HG02571 (cell line): Measurements from ENCODE around the gene PHF5A.
"Not testable (repeated sequence)": the region's sequence is repeated elsewhere in the genome, so short reads cannot be mapped to it uniquely, and the experiment has no call there.

Experiments used
- ATAC-seq: cut with Tn5 transposase; IDR thresholded peaks from one replicate; pipeline ENCODE4 v1.9.1; 2021; ENCODE audit warnings: mild to moderate bottlenecking, moderate library complexity; ENCODE audit not compliant: unreplicated experiment

PHF5A gene

GRCh38 chr22:41448189-41448808, 20.2 kb downstream of the PHF5A start:
- ATAC-seq: peak; percentile 37

DNA sequence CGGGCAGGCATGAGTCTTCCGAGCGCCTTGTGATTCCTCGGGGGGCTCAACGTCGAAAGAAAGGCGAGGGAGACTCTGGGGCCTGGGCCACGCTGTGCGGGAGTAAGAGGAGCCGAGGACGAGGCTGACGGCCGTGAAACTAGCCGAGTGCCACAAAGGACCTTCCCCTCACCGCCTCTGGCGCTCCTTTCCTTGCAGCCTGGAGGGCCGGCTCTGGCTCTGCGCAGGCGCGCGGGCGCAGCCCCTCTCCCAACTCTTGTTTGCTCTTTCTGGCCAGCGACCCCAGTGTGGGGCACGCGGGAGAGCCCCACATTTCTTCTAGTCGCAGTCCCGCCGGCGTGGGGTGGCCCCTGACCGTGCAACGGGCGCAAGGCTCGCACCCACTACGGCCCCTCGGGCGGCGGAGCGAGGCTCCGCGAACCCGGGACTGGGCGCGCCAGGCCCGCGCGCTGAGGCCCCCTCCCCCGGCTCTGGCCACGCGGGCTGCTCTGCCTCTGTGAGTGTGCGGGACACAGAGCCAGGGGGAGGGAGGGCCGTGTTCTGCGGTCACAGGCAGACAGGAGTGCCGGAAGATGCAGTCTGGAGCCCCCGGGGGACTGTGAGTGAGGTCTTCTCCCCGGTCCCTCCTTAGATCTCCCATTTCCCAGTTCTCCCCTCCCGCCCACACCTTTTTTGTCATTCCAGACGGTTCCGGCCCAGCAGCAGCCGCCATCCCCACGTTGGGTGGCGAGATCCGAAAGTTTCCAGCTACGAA, 20.9 kb downstream of the PHF5A start:
- ATAC-seq: no peak

DNA sequence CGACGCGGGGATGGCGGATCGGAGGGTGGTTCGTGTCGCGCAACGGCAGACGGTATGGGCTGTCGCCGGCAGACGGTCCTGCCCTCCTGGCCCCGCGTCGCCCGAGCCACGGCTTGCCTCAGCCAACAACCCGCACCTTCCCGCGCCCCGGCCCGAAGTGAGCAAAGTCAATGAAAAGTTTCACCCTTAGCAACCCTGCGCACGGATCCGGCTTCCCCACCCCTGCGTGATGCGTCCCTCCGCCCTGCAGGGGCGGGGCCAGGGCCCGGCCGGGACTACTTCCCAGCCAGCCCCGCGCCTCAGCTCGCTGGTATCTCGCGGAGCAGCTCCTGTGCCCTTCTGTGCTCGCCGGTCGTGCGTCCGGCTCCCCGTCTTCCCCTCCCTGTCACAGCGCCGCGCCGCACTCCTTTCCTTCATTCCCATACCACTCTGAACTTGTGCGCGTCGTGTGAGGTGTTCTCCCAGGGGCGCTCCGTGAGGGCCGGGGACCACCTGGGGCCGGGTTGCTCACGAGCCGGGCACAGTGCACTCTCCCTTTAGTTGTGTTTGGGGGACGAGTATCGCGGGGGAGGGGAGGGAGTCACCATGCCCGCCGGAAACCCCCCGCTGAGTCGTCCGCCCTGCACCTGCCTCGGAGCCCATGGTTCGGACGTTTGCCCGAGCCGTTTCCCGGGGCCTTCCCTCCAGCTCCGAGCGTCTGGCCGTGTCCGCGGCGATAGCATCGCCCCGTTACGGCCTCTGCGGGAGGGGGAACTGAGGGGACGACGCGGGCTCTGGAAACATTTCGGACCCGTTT, 21.7 kb downstream of the PHF5A start, which contains the start of gene TOB2:
TSS of gene TOB2 (minus strand) at position 163 of the 796 bp plus-strand sequence. CDS start 9,456 bp downstream, outside the sequence.
- ATAC-seq: peak; percentile 36

DNA sequence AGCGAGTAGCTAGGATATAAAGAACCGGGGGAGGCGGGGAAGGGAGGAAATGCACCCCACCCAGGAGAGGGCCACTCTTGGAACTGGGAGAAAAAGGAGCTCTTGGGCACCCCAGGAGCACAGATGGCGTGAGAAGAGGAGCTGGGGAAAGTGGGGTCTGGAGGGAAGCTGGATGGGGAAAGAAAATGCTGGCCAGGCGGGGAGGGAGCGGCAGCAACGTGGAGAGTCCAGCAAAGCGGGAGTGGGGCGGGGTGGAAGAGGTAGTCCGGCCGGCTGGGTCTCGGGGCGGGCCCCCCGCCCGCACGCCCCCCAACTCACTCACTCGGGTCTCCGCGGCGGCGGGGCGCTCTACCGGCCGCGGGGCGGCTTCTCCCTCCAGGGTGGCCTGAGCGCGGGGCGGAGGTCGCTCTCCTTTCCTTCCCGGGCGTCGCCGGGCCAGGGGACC, 22.4 kb downstream of the PHF5A start:
- no peak for ATAC-seq

GRCh38 chr22:41445129-41446056, 23.1 kb downstream of the PHF5A start:
- no peak for ATAC-seq

GRCh38 chr22:41444360-41445128, 23.9 kb downstream of the PHF5A start:
- ATAC-seq: peak; percentile 56

DNA sequence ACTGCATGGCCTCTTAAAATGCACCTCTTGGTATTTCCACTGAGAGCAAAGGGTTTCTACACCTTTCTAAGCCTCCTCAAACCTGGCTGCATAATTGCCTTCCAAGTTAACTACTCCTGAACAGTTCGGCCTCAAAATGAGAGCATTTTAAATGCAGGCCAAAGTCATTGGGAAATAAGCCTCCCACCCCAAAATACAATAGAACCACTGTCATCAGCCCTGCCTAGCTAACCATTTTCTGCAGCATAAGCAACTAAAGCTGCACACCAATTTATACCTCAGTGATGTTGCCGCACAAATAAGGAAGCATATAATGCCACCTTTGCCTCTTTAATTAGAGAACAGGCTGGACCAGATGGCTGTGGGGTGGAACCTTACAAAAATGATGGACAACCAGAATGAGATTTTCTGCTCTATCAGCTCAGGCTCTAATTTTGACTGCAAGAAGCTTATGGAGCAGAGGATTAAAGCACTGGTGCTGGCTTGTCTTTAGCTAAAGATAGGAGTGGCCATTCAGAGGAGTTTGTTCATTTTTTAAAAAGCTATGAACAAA, 26.2 kb downstream of the PHF5A start:
- no peak for ATAC-seq

- not testable (repeated sequence) for ATAC-seq
Observed at GRCh38 chr22:41440511-41440910, 28.0 kb downstream of the PHF5A start.

- no peak for ATAC-seq
Observed at GRCh38 chr22:41437198-41437597, 31.3 kb downstream of the PHF5A start.

GRCh38 chr22:41436322-41437113, 32.0 kb downstream of the PHF5A start:
- ATAC-seq: no peak

GRCh38 chr22:41435560-41435959, 32.9 kb downstream of the PHF5A start:
- no peak for ATAC-seq

GRCh38 chr22:41434361-41435003, 34.0 kb downstream of the PHF5A start:
- not testable (repeated sequence) for ATAC-seq

DNA sequence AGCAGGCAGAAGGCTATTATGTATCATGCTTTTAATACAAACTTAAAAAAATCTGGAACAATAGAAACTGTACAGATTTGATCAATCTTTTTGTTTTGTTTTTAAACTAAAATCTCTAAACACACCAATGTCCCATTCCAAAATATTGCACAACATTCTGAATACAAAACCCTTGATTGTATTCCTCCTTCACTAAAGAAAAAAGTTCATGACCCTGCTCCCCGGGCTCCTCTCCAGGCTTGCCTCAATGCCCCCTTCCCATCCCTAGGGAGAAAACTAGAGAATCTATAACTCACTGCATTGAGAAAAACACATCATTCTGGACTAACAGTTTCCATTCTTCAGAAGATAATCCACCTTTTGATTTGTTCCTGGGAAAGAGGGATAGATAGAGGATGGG, 35.0 kb downstream of the PHF5A start:
- not testable (repeated sequence) for ATAC-seq

DNA sequence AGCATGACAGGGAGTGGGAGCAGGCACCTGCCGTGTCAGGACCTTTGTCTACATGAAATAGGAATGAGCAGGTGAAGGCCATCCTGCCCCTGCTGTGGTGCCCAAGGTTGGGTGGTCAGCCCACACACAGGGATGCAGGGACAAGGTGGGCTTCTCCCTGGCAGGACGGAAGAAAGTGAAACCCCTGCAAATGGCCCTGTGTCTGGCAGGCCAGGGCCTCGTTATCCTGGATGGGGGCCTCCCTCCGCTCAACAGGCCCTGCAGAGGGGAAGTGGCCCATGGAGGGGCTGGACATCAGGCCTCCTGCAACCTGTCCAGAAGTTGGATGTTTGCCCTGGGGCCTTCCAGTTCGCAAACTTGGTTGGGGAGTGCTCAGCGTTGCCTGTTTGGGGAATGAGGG, 36.8 kb downstream of the PHF5A start:
- no peak for ATAC-seq

DNA sequence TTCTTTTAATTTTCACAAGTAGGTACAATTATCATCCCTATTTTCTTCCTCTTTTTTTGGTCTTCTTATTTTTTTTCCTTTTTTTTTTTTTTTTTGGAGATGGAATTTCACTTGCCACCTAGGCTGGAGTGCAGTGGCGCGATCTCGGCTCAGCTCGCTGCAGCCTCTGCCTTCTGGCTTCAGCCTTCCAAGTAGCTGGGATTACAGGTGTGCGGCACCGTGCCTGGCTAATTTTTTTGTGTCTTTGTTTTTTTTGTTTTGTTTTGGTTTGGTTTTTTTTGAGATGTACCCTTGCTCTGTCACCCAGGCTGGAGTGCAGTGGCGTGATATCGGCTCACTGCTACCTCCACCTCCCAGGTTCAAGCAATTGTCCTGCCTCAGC, 38.5 kb downstream of the PHF5A start:
- no peak for ATAC-seq

- no peak for ATAC-seq
Observed at GRCh38 chr22:41429232-41429950, 39.1 kb downstream of the PHF5A start.

DNA sequence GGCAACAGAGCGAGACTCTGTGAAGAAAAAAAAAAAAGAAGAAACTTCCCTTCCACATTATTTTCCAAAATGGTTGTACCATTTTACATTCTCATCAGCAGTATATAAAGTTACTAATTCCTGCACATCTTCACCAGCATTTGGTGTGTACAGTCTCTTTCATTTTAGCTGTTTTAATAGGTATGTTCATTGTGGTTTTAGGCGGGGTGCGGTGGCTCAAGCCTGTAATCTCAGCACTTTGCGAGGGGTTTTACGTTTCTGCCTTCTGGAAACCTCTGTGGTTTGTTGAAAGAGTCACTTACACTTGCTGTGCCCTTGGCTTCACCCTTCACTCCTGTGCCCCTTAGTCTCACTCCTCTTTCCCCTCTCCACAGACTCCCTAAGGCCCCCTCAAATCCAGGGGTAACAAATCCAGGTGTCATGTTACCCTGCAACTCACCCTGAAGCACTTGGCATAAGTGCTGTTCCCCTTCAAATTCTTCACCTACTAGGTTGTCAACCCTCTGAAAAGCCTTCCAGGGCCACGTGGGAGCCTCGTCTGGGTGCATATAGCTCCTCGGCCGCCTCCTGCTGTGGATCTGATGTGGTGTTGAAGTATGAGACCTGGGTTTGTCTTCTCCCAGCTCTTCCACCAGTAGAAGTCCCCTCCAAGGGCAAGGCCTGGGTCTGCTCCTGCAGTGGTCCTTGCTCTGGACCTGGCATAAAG, 42.7 kb downstream of the PHF5A start:
- ATAC-seq: no peak
